ENCODE data around the gene BABAM2. TPM values are rescaled to one million over a fixed set of nuclear protein-coding genes. Genes with fewer than 3 reads are reported as not detected.

Gene BABAM2
- polyA plus RNA-seq, 1 experiment = 32.6 TPM

DNA sequence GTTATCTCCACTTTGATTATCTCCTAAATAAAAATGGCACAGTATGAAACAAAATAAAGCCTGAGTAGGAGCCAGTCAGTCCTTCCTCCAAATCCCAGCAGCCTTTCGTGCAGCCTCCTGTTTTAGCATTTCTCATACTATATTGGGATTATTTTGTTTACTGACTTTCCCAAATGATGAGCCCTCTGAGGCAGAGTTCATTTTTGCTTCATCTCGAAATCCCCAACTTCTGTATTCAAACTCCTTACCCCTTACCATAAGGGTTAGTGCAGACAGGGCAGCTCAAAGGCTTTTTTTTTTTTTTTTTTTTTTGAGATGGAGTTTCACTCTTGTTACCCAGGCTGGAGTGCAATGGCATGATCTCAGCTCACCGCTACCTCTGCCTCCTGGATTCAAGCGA is 388.8 kb downstream of the BABAM2 start:
- no peak for DNase-seq (ENCODE audit: low read depth)
- Histone ChIP-seq H3K27me3 (ENCODE audit: control insufficient read depth, insufficient read depth, low read length) (no peaks in the 10 kb centered on the region), H3K36me3 (ENCODE audit: control insufficient read depth, insufficient read depth, low read length) (no peaks in the 10 kb centered on the region), H3K4me3 (ENCODE audit: low read depth, low read length) (no peak overlapping the region)
- TF ChIP-seq CTCF (IDR thresholded peaks at IDR 0.05; ENCODE audit: insufficient read depth, low read depth, low read length) = no peak
- ChIA-PET POLR2A (no interaction called here), CTCF (no interaction called here)

- Histone ChIP-seq H3K4me3 (ENCODE audit: low read depth, low read length) (no peak overlapping the region), H3K27me3 (ENCODE audit: control insufficient read depth, insufficient read depth, low read length) (no peaks in the 10 kb centered on the region), H3K36me3 (ENCODE audit: control insufficient read depth, insufficient read depth, low read length) (no peaks in the 10 kb centered on the region)
- POLR2A ChIA-PET = no interaction called here
- DNase-seq (ENCODE audit: low read depth) = no peak
- TF ChIP-seq CTCF (IDR thresholded peaks at IDR 0.05; ENCODE audit: insufficient read depth, low read depth, low read length) = no peak
- CTCF ChIA-PET = interaction anchor here (1.4 kb wide), 1 partner anchor 110 kb away, joined by 3 read pairs; no protein-coding TSS in a partner anchor
Measured at GRCh38 chr2:28280619-28281018, 390.1 kb downstream of the BABAM2 start.

GRCh38 chr2:28281739-28282138 is 391.2 kb downstream of the BABAM2 start:
- no peak for DNase-seq (ENCODE audit: low read depth)
- CTCF ChIA-PET = interaction anchor here (0.6 to 1.4 kb wide), 2 partner anchors 13 to 109 kb away, joined by 3 read pairs; no protein-coding TSS in a partner anchor
- POLR2A ChIA-PET = interaction anchor here (0.6 kb wide), 2 partner anchors 109 to 437 kb away, joined by 3 to 4 read pairs; no protein-coding TSS in a partner anchor
- no peak for TF ChIP-seq CTCF (IDR thresholded peaks at IDR 0.05; ENCODE audit: insufficient read depth, low read depth, low read length)
- no peak overlapping the region for H3K4me3 ChIP-seq (ENCODE audit: low read depth, low read length)
- H3K27me3 ChIP-seq (ENCODE audit: control insufficient read depth, insufficient read depth, low read length) = no peaks in the 10 kb centered on the region
- H3K36me3 ChIP-seq (ENCODE audit: control insufficient read depth, insufficient read depth, low read length) = no peaks in the 10 kb centered on the region

- CTCF ChIA-PET = no interaction called here
- POLR2A ChIA-PET = interaction anchor here (0.6 kb wide), 3 partner anchors 110 to 437 kb away, joined by 3 to 6 read pairs (median 4); no protein-coding TSS in a partner anchor
Measured at GRCh38 chr2:28282248-28282647, 391.7 kb downstream of the BABAM2 start.

More at GRCh38 chr2:28282248-28282647, 391.7 kb downstream of the BABAM2 start:
- Histone ChIP-seq H3K27me3 (ENCODE audit: control insufficient read depth, insufficient read depth, low read length) (no peaks in the 10 kb centered on the region), H3K4me3 (ENCODE audit: low read depth, low read length) (no peak overlapping the region), H3K36me3 (ENCODE audit: control insufficient read depth, insufficient read depth, low read length) (no peaks in the 10 kb centered on the region)
- no peak for TF ChIP-seq CTCF (IDR thresholded peaks at IDR 0.05; ENCODE audit: insufficient read depth, low read depth, low read length)
- DNase-seq (ENCODE audit: low read depth) = no peak

All from BJ (cell line).